Measurements from ENCODE around the gene GTF2A2. TPM values are rescaled to one million over a fixed set of nuclear protein-coding genes. Genes with fewer than 3 reads are reported as not detected.
A peak's percentile ranks its signal among the peaks of the same experiment; 100 is the strongest.

GTF2A2 gene
- total and polyA plus RNA-seq, 10 of the 15 experiments (the other 5 are each of a cell fraction or from before 2014, with no cell fraction given) = 89.2 to 565 (median 137) TPM

GRCh38 chr15:59656897-59657634 is at the start of gene GTF2A2 (continued):
- TF ChIP-seq MAX (IDR thresholded peaks at IDR 0.05; ENCODE audit: low read depth, low read length) (peak; percentile 58; the same call in 1 of the 2 replicates), MXI1 (IDR thresholded peaks at IDR 0.05; ENCODE audit: low read depth, low read length) (peak; percentile 54), HCFC1 (IDR thresholded peaks at IDR 0.05; ENCODE audit: low read length) (no peak; the same call in none of the 2 replicates), NR2F1 (conservative IDR thresholded peaks at IDR 0.05) (peak; percentile 44; the same call in 1 of the 2 replicates), ZNF24 (IDR thresholded peaks at IDR 0.05) (0 out of 2 replicates have a peak, but pooled peaks have one; percentile 13), CBX3 (IDR thresholded peaks at IDR 0.05; ENCODE audit: borderline replicate concordance, low read depth) (no peak), NR2C1 (IDR thresholded peaks at IDR 0.05) (peak; percentile 97), REST (IDR thresholded peaks at IDR 0.05; ENCODE audit: low read depth, low read length) (no peak), IRF4 (IDR thresholded peaks at IDR 0.05; ENCODE audit: low read depth, low read length) (no peak), RELB (IDR thresholded peaks at IDR 0.05; ENCODE audit: low read depth) (peak; percentile 67; the same call in 1 of the 2 replicates), HDAC2 (IDR thresholded peaks at IDR 0.05) (no peak), DPF2 (IDR thresholded peaks at IDR 0.05) (peak; percentile 90), BCL3 (IDR thresholded peaks at IDR 0.05; ENCODE audit: borderline replicate concordance, insufficient read depth, low read depth, low read length, poor library complexity, severe bottlenecking) (peak; percentile 65), POU2F2 (IDR thresholded peaks at IDR 0.05; ENCODE audit: borderline replicate concordance, low read depth, low read length) (peak; percentile 67; the same call in 2 of the 3 replicates), FOXK2 (IDR thresholded peaks at IDR 0.05) (no peak), MTA2 (IDR thresholded peaks at IDR 0.05; ENCODE audit: low read depth) (peak; percentile 87), EED (IDR thresholded peaks at IDR 0.05; ENCODE audit: low read depth) (peak; percentile 78), GATAD2B (conservative IDR thresholded peaks at IDR 0.05; ENCODE audit: low read depth) (peak; percentile 86), TAF1 (IDR thresholded peaks at IDR 0.05; ENCODE audit: borderline replicate concordance, low read depth, low read length) (peak; percentile 83), ZNF217 (IDR thresholded peaks at IDR 0.05) (no peak), SMAD5 (IDR thresholded peaks at IDR 0.05; ENCODE audit: low read depth) (no peak; the same call in 1 of the 2 replicates), NFXL1 (IDR thresholded peaks at IDR 0.05; ENCODE audit: borderline replicate concordance) (no peak), ATF2 (IDR thresholded peaks at IDR 0.05; ENCODE audit: low read length) (no peak), CREB1 (IDR thresholded peaks at IDR 0.05; ENCODE audit: low read depth) (peak; percentile 58; the same call in 1 of the 2 replicates)
